Kidney (tissue), 14 donors: ENCODE measurements around the gene TF. TPM values are rescaled to one million over a fixed set of nuclear protein-coding genes. Genes with fewer than 3 reads are reported as not detected.

Experiments used
- DNase-seq, 5 donors: peaks; one replicate each; pipeline ENCODE4 v3.0.0-alpha.2; 2013 to 2020
- FAIRE-seq: peaks from 2 replicates; lab custom pipeline; 2012; peaks lifted over from hg19 to GRCh38; lab: Jason Lieb, UNC
- H3K27ac ChIP-seq, 2 donors: one replicate each; pipeline ENCODE4 v1.7.0; 2013; ENCODE audit warnings: low read depth in 2 of 2, low read length in 2 of 2, inconsistent platforms in 1 of 2
- H3K27me3 ChIP-seq: one replicate; pipeline ENCODE4 v1.7.1; 2013; ENCODE audit warnings: low read length, inconsistent platforms; ENCODE audit not compliant: control insufficient read depth, insufficient read depth
- H3K36me3 ChIP-seq, 3 donors: one replicate each; pipeline versions ENCODE4 v1.7.0 to v1.7.1; 2013; ENCODE audit warnings: low read length in 3 of 3, control low read depth in 1 of 3, inconsistent platforms in 1 of 3; ENCODE audit not compliant: insufficient read depth in 3 of 3, control insufficient read depth in 2 of 3
- H3K4me1 ChIP-seq, 3 donors: one replicate each; pipeline versions ENCODE4 v1.7.0 to v1.7.1; 2013; ENCODE audit warnings: low read length in 3 of 3, inconsistent platforms in 1 of 3, low read depth in 1 of 3; ENCODE audit not compliant: control insufficient read depth in 2 of 3, insufficient read depth in 2 of 3
- H3K4me3 ChIP-seq, 3 donors: one replicate each; pipeline versions ENCODE4 v1.7.0 to v1.8.1; 2013; ENCODE audit warnings: low read length in 3 of 3, control low read depth in 1 of 3, inconsistent platforms in 1 of 3
- H3K9ac ChIP-seq, 3 donors: one replicate each; pipeline versions ENCODE4 v1.7.0 to v1.7.1; 2013; ENCODE audit warnings: low read length in 3 of 3, control low read depth in 1 of 3, inconsistent platforms in 1 of 3
- H3K9me3 ChIP-seq, 3 donors: one replicate each; pipeline versions ENCODE4 v1.7.0 to v1.7.1; 2013; ENCODE audit warnings: low read length in 3 of 3, control low read depth in 1 of 3, inconsistent platforms in 1 of 3; ENCODE audit not compliant: control insufficient read depth in 2 of 3, insufficient read depth in 1 of 3
- intact Hi-C: fragments of 100-400 bp; cut with DNase I; formaldehyde crosslinking; loops from one replicate; pipeline ENCODE4 v1.11.1; 2022
- polyA plus RNA-seq: library from polyadenylated mRNA; stranded (reverse); fragments of 350-450 nt; fragmentation: Illumina TruSeq; extraction: RNeasy Lipid Tissue Mini Kit (QIAGEN cat#74804); gene quantifications from one replicate; pipeline ENCODE4 v1.2.3, GENCODE V29; 2014; ENCODE audit warnings: low read depth, low replicate concordance; ENCODE audit not compliant: insufficient read depth
- total RNA-seq: library from RNA; stranded (reverse); fragmentation: NEBNext Ultra II Directional; extraction: Animal tissue kit (Norgen Biotek cat#: 25700); gene quantifications from one replicate; pipeline ENCODE4 v1.2.1, GENCODE V29; 2021
- TF ChIP-seq, protein P1 (sequence below): IDR thresholded peaks from 3 replicates; pipeline ENCODE4 v1.5.1; 2012; ENCODE audit warnings: mild to moderate bottlenecking, moderate library complexity, borderline replicate concordance; ENCODE audit not compliant: insufficient read depth; ENCODE audit errors: extremely low read depth
- donor health status: control.
- donor health status: control.
- donor health status: control.
- donor health status: control.
- donor health status: control.
- donor health status: DM: yes; HTN: yes; CAD: no.
- donor health status: Normal renal cell carcinoma (clear cell type).

TF gene
- total and polyA plus RNA-seq, 2 donors from 2014 or later, result 0.88 to 1.4 TPM

DNA sequence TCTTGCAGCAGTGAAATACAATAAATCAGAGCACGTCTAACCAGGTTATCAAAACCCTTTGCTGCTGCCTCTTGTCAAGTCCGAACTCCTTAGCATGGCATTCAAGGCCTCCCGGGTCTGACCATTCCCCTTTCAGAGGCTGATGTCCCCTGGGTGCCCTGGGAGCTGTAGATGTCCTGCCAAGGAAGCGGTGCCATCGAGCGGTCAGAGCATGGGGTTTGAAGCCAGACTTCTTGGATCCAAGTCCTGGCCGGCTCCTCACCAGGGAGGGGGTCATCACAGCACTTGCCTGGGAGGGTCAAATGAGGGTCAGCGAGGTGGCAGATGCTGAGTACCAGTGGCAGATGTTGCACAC, 496 bp downstream of the TF start:
- TF ChIP-seq, protein P1, sequence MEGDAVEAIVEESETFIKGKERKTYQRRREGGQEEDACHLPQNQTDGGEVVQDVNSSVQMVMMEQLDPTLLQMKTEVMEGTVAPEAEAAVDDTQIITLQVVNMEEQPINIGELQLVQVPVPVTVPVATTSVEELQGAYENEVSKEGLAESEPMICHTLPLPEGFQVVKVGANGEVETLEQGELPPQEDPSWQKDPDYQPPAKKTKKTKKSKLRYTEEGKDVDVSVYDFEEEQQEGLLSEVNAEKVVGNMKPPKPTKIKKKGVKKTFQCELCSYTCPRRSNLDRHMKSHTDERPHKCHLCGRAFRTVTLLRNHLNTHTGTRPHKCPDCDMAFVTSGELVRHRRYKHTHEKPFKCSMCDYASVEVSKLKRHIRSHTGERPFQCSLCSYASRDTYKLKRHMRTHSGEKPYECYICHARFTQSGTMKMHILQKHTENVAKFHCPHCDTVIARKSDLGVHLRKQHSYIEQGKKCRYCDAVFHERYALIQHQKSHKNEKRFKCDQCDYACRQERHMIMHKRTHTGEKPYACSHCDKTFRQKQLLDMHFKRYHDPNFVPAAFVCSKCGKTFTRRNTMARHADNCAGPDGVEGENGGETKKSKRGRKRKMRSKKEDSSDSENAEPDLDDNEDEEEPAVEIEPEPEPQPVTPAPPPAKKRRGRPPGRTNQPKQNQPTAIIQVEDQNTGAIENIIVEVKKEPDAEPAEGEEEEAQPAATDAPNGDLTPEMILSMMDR, result no peak

DNA sequence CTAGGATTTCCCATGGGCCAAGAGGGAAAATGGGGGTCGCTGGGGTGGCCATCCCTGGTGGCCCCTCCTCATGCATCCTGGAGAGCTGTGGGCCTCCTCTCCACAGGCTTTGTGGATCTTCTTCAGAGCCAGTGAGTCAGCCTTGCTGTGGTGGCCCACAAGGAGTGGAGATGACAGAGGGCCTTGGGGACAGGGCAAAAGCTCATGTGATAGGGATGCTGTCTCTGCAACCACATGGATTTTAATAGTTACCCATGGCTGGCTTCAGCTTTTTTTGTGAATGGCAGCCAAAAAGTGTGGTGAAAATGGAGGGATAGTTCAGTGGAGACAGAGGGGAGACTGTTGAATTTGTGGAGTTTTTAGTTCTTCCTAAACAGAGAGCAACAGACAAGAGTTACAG, 1.2 kb downstream of the TF start:
- intact Hi-C loops, result no loop called here
- Histone ChIP-seq H3K27me3 (no peaks in the 10 kb centered on the region), H3K9ac (no peak overlapping the region), H3K4me1 (no peaks in the 10 kb centered on the region), H3K27ac (no peak overlapping the region), H3K9me3 (no peaks in the 10 kb centered on the region), H3K4me3 (no peak overlapping the region), H3K36me3 (no peaks in the 10 kb centered on the region)
- TF ChIP-seq, protein P1, result no peak
- DNase-seq (no peak), FAIRE-seq (no peak)

More for the DNA sequence above, 496 bp downstream of the TF start:
- no peak overlapping the region for H3K4me3 ChIP-seq
- no peaks in the 10 kb centered on the region for H3K36me3 ChIP-seq
- DNase-seq, result peak in 1 of 5 donors; percentile 43
- no peaks in the 10 kb centered on the region for H3K27me3 ChIP-seq
- intact Hi-C loops, result no loop called here
- no peaks in the 10 kb centered on the region for H3K4me1 ChIP-seq
- FAIRE-seq, result no peak
- H3K9me3 ChIP-seq, result no peaks in the 10 kb centered on the region
- H3K9ac ChIP-seq, result no peak overlapping the region
- no peak overlapping the region for H3K27ac ChIP-seq

DNA sequence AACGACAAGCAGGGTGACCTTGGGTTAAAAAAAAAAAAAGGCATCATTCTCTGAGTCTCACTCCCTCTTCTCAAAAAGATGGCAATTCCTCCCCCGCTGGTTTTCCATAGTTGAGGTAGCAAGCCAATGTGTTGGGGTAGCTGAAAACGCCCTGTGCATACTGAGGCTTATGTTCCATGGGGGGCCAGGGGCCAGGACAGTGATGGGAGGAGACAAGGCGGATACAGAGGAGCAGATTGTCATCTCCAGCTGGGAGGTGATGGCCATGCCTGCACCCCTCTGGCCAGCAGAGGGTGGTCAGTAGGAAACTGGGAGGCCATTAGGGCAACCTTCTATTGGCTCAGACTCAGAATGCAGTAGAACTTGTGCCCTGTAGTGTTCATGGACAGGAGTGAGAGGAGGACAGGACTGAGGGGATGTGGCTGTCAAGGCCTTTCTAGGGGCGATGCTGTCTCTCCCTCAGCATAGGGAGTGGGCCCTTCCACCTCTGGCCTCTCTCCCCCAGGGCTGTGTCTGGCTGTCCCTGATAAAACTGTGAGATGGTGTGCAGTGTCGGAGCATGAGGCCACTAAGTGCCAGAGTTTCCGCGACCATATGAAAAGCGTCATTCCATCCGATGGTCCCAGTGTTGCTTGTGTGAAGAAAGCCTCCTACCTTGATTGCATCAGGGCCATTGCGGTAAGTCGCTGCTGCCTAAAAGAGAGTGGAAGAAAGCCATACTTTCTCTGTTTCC, 1.9 kb downstream of the TF start:
- intact Hi-C loops, result no loop called here
- Histone ChIP-seq H3K36me3 (no peaks in the 10 kb centered on the region), H3K27me3 (no peaks in the 10 kb centered on the region), H3K27ac (no peak overlapping the region), H3K4me1 (no peaks in the 10 kb centered on the region), H3K9ac (no peak overlapping the region), H3K4me3 (no peak overlapping the region), H3K9me3 (no peaks in the 10 kb centered on the region)
- TF ChIP-seq, protein P1, result no peak
- DNase-seq (no peak), FAIRE-seq (no peak)
